ENCODE results near the gene RRAS2. TPM values are rescaled to one million over a fixed set of nuclear protein-coding genes. Genes with fewer than 3 reads are reported as not detected.
A peak's percentile ranks its signal among the peaks of the same experiment; 100 is the strongest.
"Not testable (repeated sequence)": the region's sequence is repeated elsewhere in the genome, so short reads cannot be mapped to it uniquely, and the experiment has no call there.

RRAS2 gene
- total and polyA plus RNA-seq, 12 donors, result 9.2 to 59.3 (median 26.6) TPM

- no peak for DNase-seq
- no peaks in the 10 kb centered on the region for H3K36me3 ChIP-seq (replicated peaks in 1 of 2)
- H3K4me3 ChIP-seq, result no peak overlapping the region
- intact Hi-C loops (cut with DNase I), result no loop called here
- no peak overlapping the region for H3K27ac ChIP-seq
- no peaks in the 10 kb centered on the region for H3K4me1 ChIP-seq (replicated peaks in 1 of 2)
- no peaks in the 10 kb centered on the region for H3K9me3 ChIP-seq (replicated peaks in 1 of 3)
- TF ChIP-seq CTCF (IDR thresholded peaks at IDR 0.05) (no peak), POLR2A (IDR thresholded peaks at IDR 0.05) (no peak)
- H3K27me3 ChIP-seq, result no peaks in the 10 kb centered on the region
- WGBS, 4 donors, result 94 to 97% (median 97%) methylated on average over 2 of the region's 2 CpGs
Measured at GRCh38 chr11:14346303-14346955, 12.6 kb downstream of the RRAS2 start.

- Histone ChIP-seq H3K9me3 (replicated peaks in 1 of 3) (no peaks in the 10 kb centered on the region), H3K27ac (no peak overlapping the region), H3K36me3 (replicated peaks in 1 of 2) (no peaks in the 10 kb centered on the region), H3K27me3 (no peaks in the 10 kb centered on the region), H3K4me3 (peak overlapping the region in 1 of 4 donors; percentile 8), H3K4me1 (replicated peaks in 1 of 2) (no peaks in the 10 kb centered on the region)
- intact Hi-C loops (cut with DNase I), result no loop called here
- DNase-seq, result no peak
- 46 to 73% (median 54%) methylated on average over 1 of the region's 1 CpG for WGBS, 4 donors
- TF ChIP-seq POLR2A (IDR thresholded peaks at IDR 0.05), result no peak
- TF ChIP-seq CTCF (IDR thresholded peaks at IDR 0.05), result no peak
Measured at GRCh38 chr11:14345668-14346067, 13.3 kb downstream of the RRAS2 start.

DNA sequence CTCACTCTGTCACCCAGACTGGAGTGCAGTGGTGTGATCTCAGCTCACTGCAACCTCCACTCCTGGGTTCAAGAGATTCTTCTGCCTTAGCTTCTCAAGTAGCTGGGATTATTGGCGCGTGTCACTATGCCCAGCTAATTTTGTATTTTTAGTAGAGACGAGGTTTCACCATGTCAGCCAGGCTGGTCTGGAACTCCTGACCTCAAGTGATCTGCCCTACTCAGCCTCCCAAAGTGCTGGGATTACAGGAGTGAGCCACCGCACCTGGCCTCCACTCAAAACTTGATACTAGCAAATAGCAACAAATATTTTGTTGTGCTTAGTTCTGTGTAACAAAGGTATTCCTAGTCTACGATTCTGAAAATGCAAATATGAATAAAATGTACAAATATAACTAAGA, 14.0 kb downstream of the RRAS2 start:
- H3K9me3 ChIP-seq (replicated peaks in 1 of 3); H3K36me3 ChIP-seq (replicated peaks in 1 of 2); H3K4me1 ChIP-seq (replicated peaks in 1 of 2); intact Hi-C loops (cut with DNase I); H3K27me3 ChIP-seq; H3K27ac ChIP-seq; DNase-seq: not testable (repeated sequence)
- peak overlapping the region in 1 of 4 donors; percentile 8 for H3K4me3 ChIP-seq
- WGBS, 4 donors, result 76 to 90% (median 81%) methylated on average over 5 of the region's 5 CpGs

DNA sequence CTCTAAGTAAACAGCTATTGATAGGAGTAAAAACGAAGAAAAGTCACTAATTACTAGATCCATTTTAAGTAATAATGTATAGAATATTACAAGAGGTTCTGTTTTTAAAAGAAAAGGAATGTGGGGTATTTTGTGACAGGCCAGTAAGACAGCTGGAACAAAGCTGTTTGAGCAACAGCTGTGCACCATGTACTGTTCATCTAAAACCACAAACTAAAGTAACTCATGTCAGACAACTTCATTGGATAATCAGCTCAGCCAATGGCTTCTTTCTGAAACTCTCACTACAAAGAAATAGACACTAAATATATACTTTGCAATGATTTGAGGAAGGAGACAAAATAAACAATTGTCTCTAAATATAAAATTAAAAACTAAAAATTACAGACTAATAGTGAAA, 16.1 kb downstream of the RRAS2 start:
- Histone ChIP-seq H3K4me3 (no peak overlapping the region), H3K27me3 (no peaks in the 10 kb centered on the region), H3K4me1 (replicated peaks in 1 of 2) (peaks cover 0 to 6% of the 10 kb centered on the region in 2 donors), H3K9me3 (replicated peaks in 1 of 3) (no peaks in the 10 kb centered on the region), H3K27ac (no peak overlapping the region), H3K36me3 (replicated peaks in 1 of 2) (no peaks in the 10 kb centered on the region)
- TF ChIP-seq CTCF (IDR thresholded peaks at IDR 0.05) (no peak), POLR2A (IDR thresholded peaks at IDR 0.05) (no peak)
- DNase-seq, result no peak
- WGBS, 4 donors, result 74 to 79% (median 74%) methylated on average over 1 of the region's 1 CpG
- intact Hi-C loops (cut with DNase I), result no loop called here

DNA sequence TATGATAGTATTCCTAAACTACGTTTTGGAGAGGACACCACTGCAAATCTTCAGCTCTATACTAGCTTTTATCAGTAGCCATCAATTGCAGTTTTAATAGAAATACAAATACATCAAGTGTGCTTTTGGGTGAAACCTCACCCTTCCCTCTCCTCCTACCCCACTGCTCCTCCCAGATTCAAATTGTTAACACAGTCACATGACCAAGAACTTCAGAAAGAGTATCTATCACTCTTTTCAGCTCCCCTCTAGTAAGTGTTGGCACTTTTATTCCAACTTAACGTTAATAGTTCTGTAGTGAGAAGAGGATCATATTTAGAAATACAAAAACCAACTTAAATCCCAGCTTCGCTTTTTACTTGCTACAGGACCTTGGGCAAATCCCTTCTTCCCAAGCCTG, 17.0 kb downstream of the RRAS2 start:
- DNase-seq, result no peak
- WGBS, 4 donors, result 79 to 82% (median 81%) methylated on average over 3 of the region's 3 CpGs
- no peaks in the 10 kb centered on the region for H3K9me3 ChIP-seq (replicated peaks in 1 of 3)
- no peaks in the 10 kb centered on the region for H3K27me3 ChIP-seq
- H3K4me3 ChIP-seq, result no peak overlapping the region
- intact Hi-C loops (cut with DNase I), result no loop called here
- H3K36me3 ChIP-seq (replicated peaks in 1 of 2), result no peaks in the 10 kb centered on the region
- no peak overlapping the region for H3K27ac ChIP-seq
- no peak for TF ChIP-seq CTCF (IDR thresholded peaks at IDR 0.05)
- TF ChIP-seq POLR2A (IDR thresholded peaks at IDR 0.05), result no peak
- peaks cover 0 to 6% of the 10 kb centered on the region in 2 donors for H3K4me1 ChIP-seq (replicated peaks in 1 of 2)

All from adrenal gland (tissue), 12 donors.